Erythroblast (primary cell): Measurements from ENCODE around the gene NOL9.

ENCODE experiments used
- GATA1 ChIP-seq: IDR thresholded peaks from 2 replicates; pipeline ENCODE4 v1.6.1; 2011; ENCODE audit warnings: low read depth, mild to moderate bottlenecking, control low read depth, low read length, moderate library complexity
- POLR2A ChIP-seq: IDR thresholded peaks from 2 replicates; pipeline ENCODE4 v1.6.1; 2011; ENCODE audit warnings: mild to moderate bottlenecking, low read length

- TF ChIP-seq POLR2A, result no peak
- no peak for TF ChIP-seq GATA1
Observed at GRCh38 chr1:6523566-6523965, 30.7 kb downstream of the NOL9 start.
